ENCODE measurements around the gene TICAM2. TPM values are rescaled to one million over a fixed set of nuclear protein-coding genes. Genes with fewer than 3 reads are reported as not detected.

Gene TICAM2
- total RNA-seq, 1 donor from 2014 or later, result 1.9 TPM

DNA sequence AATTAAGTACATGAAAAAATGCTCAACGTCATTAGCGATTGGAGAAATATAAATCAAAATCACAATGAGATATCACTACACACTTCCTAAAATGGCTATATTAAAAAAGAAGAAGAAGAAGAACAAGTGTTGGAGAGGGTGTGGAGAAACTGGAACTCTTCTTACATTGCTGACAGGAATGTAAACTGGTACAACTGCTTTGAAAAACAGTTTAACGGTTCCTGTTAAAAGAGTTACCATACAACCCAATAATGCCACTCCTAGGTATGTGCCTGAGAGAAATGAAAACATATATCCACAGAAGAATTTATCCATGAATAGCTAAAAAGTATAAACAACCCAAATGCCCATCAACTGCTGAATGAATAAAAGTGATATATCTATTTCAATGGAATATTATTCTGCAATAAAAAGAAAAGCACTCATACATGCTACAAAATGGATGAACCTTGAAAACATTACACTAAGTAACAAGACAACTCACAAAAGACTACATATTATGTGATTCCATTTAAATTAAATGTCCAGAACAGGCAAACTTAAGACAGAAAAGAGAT is 66.7 kb downstream of the TICAM2 start:
- Mint-ChIP-seq H3K4me3 (ENCODE audit: unreplicated experiment) (no peak overlapping the region), H3K27me3 (ENCODE audit: unreplicated experiment) (peaks cover 2% of the 10 kb centered on the region), H3K36me3 (ENCODE audit: low read depth, unreplicated experiment) (peaks cover 37% of the 10 kb centered on the region), H3K27ac (ENCODE audit: unreplicated experiment) (no peak overlapping the region), H3K9me3 (ENCODE audit: unreplicated experiment) (no peaks in the 10 kb centered on the region), H3K4me1 (ENCODE audit: unreplicated experiment) (peaks cover 24% of the 10 kb centered on the region)
- TF ChIP-seq, protein P1, sequence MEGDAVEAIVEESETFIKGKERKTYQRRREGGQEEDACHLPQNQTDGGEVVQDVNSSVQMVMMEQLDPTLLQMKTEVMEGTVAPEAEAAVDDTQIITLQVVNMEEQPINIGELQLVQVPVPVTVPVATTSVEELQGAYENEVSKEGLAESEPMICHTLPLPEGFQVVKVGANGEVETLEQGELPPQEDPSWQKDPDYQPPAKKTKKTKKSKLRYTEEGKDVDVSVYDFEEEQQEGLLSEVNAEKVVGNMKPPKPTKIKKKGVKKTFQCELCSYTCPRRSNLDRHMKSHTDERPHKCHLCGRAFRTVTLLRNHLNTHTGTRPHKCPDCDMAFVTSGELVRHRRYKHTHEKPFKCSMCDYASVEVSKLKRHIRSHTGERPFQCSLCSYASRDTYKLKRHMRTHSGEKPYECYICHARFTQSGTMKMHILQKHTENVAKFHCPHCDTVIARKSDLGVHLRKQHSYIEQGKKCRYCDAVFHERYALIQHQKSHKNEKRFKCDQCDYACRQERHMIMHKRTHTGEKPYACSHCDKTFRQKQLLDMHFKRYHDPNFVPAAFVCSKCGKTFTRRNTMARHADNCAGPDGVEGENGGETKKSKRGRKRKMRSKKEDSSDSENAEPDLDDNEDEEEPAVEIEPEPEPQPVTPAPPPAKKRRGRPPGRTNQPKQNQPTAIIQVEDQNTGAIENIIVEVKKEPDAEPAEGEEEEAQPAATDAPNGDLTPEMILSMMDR (IDR thresholded peaks at IDR 0.05; ENCODE audit: unreplicated experiment), result no peak
- DNase-seq (ENCODE audit: low spot score), result no peak

DNA sequence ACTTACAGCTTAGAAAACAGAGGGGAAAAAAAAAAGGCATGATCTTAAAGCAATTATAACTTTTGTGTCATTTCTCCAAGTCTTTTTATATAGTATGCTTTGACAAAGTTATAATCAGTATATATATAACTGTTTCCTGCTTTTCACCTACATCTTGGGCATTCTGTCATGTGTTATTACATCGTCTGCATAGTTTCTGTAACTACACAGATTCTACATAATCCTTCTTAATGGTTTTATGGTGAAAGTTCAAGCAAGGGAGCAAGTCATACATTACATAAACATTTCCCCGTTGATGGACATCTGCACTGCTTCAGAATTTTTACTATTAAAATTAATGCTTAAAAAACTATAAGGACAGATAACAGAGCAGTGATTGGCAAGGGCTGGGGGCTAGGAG is 69.8 kb downstream of the TICAM2 start:
- TF ChIP-seq, protein P1 (IDR thresholded peaks at IDR 0.05; ENCODE audit: unreplicated experiment), result no peak
- Mint-ChIP-seq H3K27ac (ENCODE audit: unreplicated experiment) (no peak overlapping the region), H3K36me3 (ENCODE audit: low read depth, unreplicated experiment) (peaks cover 17% of the 10 kb centered on the region), H3K4me1 (ENCODE audit: unreplicated experiment) (peaks cover 7% of the 10 kb centered on the region), H3K9me3 (ENCODE audit: unreplicated experiment) (no peaks in the 10 kb centered on the region), H3K27me3 (ENCODE audit: unreplicated experiment) (no peaks in the 10 kb centered on the region), H3K4me3 (ENCODE audit: unreplicated experiment) (no peak overlapping the region)
- DNase-seq (ENCODE audit: low spot score), result no peak

DNA sequence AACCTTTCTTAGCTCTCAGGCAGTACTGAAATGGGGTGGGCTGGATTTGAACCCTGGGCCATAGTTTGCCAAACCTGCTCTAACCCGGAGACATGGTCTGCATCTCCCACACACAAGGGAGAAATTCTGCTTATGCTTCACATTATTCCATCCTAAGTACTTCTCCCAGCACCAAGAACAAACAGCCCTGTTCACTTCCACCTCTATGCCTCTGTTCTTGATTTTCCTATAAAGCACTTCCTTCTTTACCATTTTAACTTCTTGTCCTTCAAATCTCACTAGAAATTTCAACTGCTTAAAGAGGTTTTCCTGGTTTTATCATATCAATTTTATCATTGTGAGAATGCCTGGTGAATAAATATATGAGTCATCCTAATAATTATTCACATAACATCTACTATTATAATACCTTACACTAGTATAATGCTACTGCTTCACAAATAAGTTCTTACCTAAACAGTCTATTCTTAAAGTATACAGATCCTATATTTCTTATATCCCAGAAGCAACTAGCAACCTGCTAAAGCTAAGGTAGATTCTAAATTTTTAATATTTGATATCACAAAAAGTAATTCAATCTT is 70.4 kb downstream of the TICAM2 start:
- Mint-ChIP-seq H3K4me1 (ENCODE audit: unreplicated experiment) (peaks cover 2% of the 10 kb centered on the region), H3K9me3 (ENCODE audit: unreplicated experiment) (no peaks in the 10 kb centered on the region)

DNA sequence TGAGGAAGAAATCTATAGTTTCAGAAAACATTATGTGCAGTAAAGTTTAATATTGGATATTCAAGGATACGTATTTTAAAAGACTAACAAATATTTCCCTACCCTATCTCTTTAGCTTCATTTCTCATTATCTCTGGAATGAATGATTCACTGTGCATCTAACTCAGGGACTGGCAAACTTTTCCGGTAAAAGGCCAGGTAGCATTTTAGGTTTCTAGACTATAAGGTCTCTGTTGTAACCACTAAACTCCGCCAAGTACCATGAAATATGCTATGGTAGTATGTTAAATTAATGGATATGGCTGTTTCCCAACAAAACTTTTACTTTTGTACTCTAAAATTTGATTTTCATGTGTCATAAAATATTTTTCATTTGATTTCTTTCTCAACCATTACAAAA is 70.9 kb downstream of the TICAM2 start:
- Mint-ChIP-seq H3K4me1 (ENCODE audit: unreplicated experiment) (peaks cover 2% of the 10 kb centered on the region), H3K27me3 (ENCODE audit: unreplicated experiment) (no peaks in the 10 kb centered on the region), H3K9me3 (ENCODE audit: unreplicated experiment) (no peaks in the 10 kb centered on the region), H3K27ac (ENCODE audit: unreplicated experiment) (no peak overlapping the region), H3K4me3 (ENCODE audit: unreplicated experiment) (no peak overlapping the region), H3K36me3 (ENCODE audit: low read depth, unreplicated experiment) (peaks cover 9% of the 10 kb centered on the region)
- TF ChIP-seq, protein P1 (IDR thresholded peaks at IDR 0.05; ENCODE audit: unreplicated experiment), result no peak
- DNase-seq (ENCODE audit: low spot score), result no peak

More for the DNA sequence above, 70.4 kb downstream of the TICAM2 start:
- DNase-seq (ENCODE audit: low spot score), result no peak
- Mint-ChIP-seq H3K27ac (ENCODE audit: unreplicated experiment) (no peak overlapping the region), H3K4me3 (ENCODE audit: unreplicated experiment) (no peak overlapping the region), H3K36me3 (ENCODE audit: low read depth, unreplicated experiment) (peaks cover 12% of the 10 kb centered on the region), H3K27me3 (ENCODE audit: unreplicated experiment) (no peaks in the 10 kb centered on the region)
- TF ChIP-seq, protein P1 (IDR thresholded peaks at IDR 0.05; ENCODE audit: unreplicated experiment), result no peak

DNA sequence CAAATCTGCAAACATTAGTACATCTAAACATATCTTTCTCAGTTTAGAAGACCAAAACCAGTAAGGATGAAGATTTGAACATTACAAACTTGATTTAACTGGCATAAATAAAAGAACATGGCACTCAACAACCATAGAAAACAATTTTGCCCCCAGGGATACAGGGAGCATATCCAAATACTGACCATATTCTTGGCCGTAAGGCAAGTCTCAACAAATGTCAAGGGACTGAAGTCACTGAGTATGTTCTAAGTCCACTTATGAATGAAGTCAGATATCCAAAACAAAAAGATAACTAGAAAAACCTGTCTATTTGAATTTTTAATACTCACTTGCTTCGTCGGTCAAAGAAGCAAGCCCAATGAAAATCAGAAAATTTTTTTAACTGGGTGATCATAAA is 71.9 kb downstream of the TICAM2 start:
- Mint-ChIP-seq H3K9me3 (ENCODE audit: unreplicated experiment) (no peaks in the 10 kb centered on the region), H3K4me3 (ENCODE audit: unreplicated experiment) (no peak overlapping the region), H3K4me1 (ENCODE audit: unreplicated experiment) (peaks cover 2% of the 10 kb centered on the region), H3K36me3 (ENCODE audit: low read depth, unreplicated experiment) (peaks cover 3% of the 10 kb centered on the region), H3K27ac (ENCODE audit: unreplicated experiment) (no peak overlapping the region), H3K27me3 (ENCODE audit: unreplicated experiment) (no peaks in the 10 kb centered on the region)
- TF ChIP-seq, protein P1 (IDR thresholded peaks at IDR 0.05; ENCODE audit: unreplicated experiment), result no peak
- no peak for DNase-seq (ENCODE audit: low spot score)

Measured in endothelial cell (in vitro differentiated cells).